IMR-90 (cell line): ENCODE measurements around the gene DBH. TPM values are rescaled to one million over a fixed set of nuclear protein-coding genes. Genes with fewer than 3 reads are reported as not detected.

Experiments used
- ATAC-seq: fragments of 200-7000 bp; cut with Tn5 transposase; 2 replicates; pipeline ENCODE4 v1.9.1; 2020; ENCODE audit warnings: low read depth, mild to moderate bottlenecking, moderate library complexity
- BruUV-seq: library from RNA; stranded (reverse); fragments of 400-500 nt; replicated peaks from 2 replicates; lab custom pipeline; 2021; lab: Mats Ljungman, UMichigan
- CTCF ChIA-PET: fragments of 300-600 bp; formaldehyde crosslinking; extraction: SDS; loops from one replicate; lab custom pipeline; 2021; ENCODE audit warnings: antibody characterized with exemption; lab: Yijun Ruan, JAX
- POLR2A ChIA-PET: fragments of 300-600 bp; sonication (Branson Sonifier 250); formaldehyde crosslinking; loops from one replicate; lab custom pipeline; 2022; ENCODE audit warnings: antibody characterized with exemption; ENCODE audit not compliant: unreplicated experiment; lab: Charles Lee
- DNase-seq: peaks from one replicate; pipeline ENCODE4 v3.0.0; 2013
- H2AFZ ChIP-seq: replicated peaks from 2 replicates; pipeline ENCODE3; 2013; ENCODE audit warnings: low read length, mild to moderate bottlenecking; ENCODE audit not compliant: poor library complexity
- H2AK5ac ChIP-seq: 2 replicates; pipeline ENCODE4 v1.6.1; 2013; ENCODE audit warnings: low read depth, low read length, inconsistent platforms
- H2AK9ac ChIP-seq: replicated peaks from 2 replicates; pipeline ENCODE3; 2013; ENCODE audit warnings: mild to moderate bottlenecking, low read depth, low read length, moderate library complexity; ENCODE audit not compliant: poor library complexity
- H2BK120ac ChIP-seq: 2 replicates; pipeline ENCODE4 v1.6.1; 2013; ENCODE audit warnings: low read depth, low read length, inconsistent platforms
- H2BK15ac ChIP-seq: 3 replicates; pipeline ENCODE4 v1.6.1; 2013; ENCODE audit warnings: low read depth, low read length, inconsistent platforms
- H2BK20ac ChIP-seq: 2 replicates; pipeline ENCODE4 v1.6.1; 2013; ENCODE audit warnings: low read depth, mild to moderate bottlenecking, inconsistent platforms, low read length, moderate library complexity
- H2BK5ac ChIP-seq: 2 replicates; pipeline ENCODE4 v1.6.1; 2013; ENCODE audit warnings: mild to moderate bottlenecking, low read depth, low read length, inconsistent platforms; ENCODE audit not compliant: poor library complexity, severe bottlenecking
- H3K14ac ChIP-seq: replicated peaks from 2 replicates; pipeline ENCODE4 v1.6.1; 2013; ENCODE audit warnings: low read depth, low read length, inconsistent platforms
- H3K18ac ChIP-seq: 2 replicates; pipeline ENCODE4 v1.6.1; 2013; ENCODE audit warnings: low read depth, low read length, control low read depth
- H3K23ac ChIP-seq: 2 replicates; pipeline ENCODE4 v1.6.1; 2013; ENCODE audit warnings: low read depth, low read length, inconsistent platforms
- H3K27ac ChIP-seq: 2 replicates; pipeline ENCODE4 v1.5.1; 2013; ENCODE audit warnings: mild to moderate bottlenecking, control low read depth, low read length; ENCODE audit not compliant: insufficient read depth
- H3K27me3 ChIP-seq: 2 replicates; pipeline ENCODE4 v1.6.1; 2013; ENCODE audit warnings: low read length; ENCODE audit not compliant: control insufficient read depth, insufficient read depth
- H3K36me3 ChIP-seq: 2 replicates; pipeline ENCODE4 v1.6.1; 2013; ENCODE audit warnings: low read length, mixed read lengths; ENCODE audit not compliant: control insufficient read depth, insufficient read depth
- H3K4ac ChIP-seq: 2 replicates; pipeline ENCODE4 v1.6.1; 2013; ENCODE audit warnings: low read depth, low read length, inconsistent platforms
- H3K4me1 ChIP-seq: 2 replicates; pipeline ENCODE4 v1.6.1; 2013; ENCODE audit warnings: low read length, mixed read lengths; ENCODE audit not compliant: control insufficient read depth, insufficient read depth
- H3K4me2 ChIP-seq: 2 replicates; pipeline ENCODE4 v1.6.1; 2013; ENCODE audit warnings: low read depth, mild to moderate bottlenecking, control low read depth, low read length, moderate library complexity
- H3K4me3 ChIP-seq: 2 replicates; pipeline ENCODE4 v1.5.1; 2013; ENCODE audit warnings: low read depth, mild to moderate bottlenecking, control low read depth, low read length, moderate library complexity; ENCODE audit not compliant: insufficient read depth
- H3K56ac ChIP-seq: 2 replicates; pipeline ENCODE4 v1.6.1; 2013; ENCODE audit warnings: low read length, inconsistent platforms; ENCODE audit not compliant: insufficient read depth; ENCODE audit errors: extremely low read depth
- H3K79me1 ChIP-seq, 2 experiments: 2 replicates each; pipeline ENCODE4 v1.6.1; 2013; ENCODE audit warnings: low read length in 2 of 2, inconsistent platforms in 1 of 2, low read depth in 1 of 2
- H3K9ac ChIP-seq: 2 replicates; pipeline ENCODE4 v1.6.1; 2013; ENCODE audit warnings: low read depth, low read length, control low read depth
- H3K9me1 ChIP-seq: 2 replicates; pipeline ENCODE4 v1.6.1; 2013; ENCODE audit warnings: low read length, inconsistent platforms; ENCODE audit not compliant: insufficient read depth
- H3K9me3 ChIP-seq: 2 replicates; pipeline ENCODE4 v1.6.1; 2013; ENCODE audit warnings: low read length; ENCODE audit not compliant: control insufficient read depth, insufficient read depth
- H4K20me1 ChIP-seq: 2 replicates; pipeline ENCODE4 v1.6.1; 2013; ENCODE audit warnings: low read length, inconsistent platforms; ENCODE audit not compliant: insufficient read depth
- H4K5ac ChIP-seq: 2 replicates; pipeline ENCODE4 v1.6.1; 2013; ENCODE audit warnings: mild to moderate bottlenecking, low read depth, low read length, control low read depth
- H4K8ac ChIP-seq, 2 experiments: 2 replicates each; pipeline ENCODE4 v1.6.1; 2013; ENCODE audit warnings: low read depth in 2 of 2, low read length in 2 of 2, control low read depth in 1 of 2, inconsistent platforms in 1 of 2
- H4K91ac ChIP-seq: 2 replicates; pipeline ENCODE4 v1.6.1; 2013; ENCODE audit warnings: low read depth, low read length, inconsistent platforms; ENCODE audit not compliant: insufficient read depth
- BHLHE40 ChIP-seq: fragments of 150-350 bp; IDR thresholded peaks from 2 replicates; pipeline ENCODE4 v1.6.1; 2016; ENCODE audit warnings: mild to moderate bottlenecking, low read depth, low read length
- CEBPB ChIP-seq: IDR thresholded peaks from 2 replicates; pipeline ENCODE4 v1.6.1; 2012; ENCODE audit warnings: low read depth, low read length, improper control_type of control experiment
- CHD1 ChIP-seq: IDR thresholded peaks from 2 replicates; pipeline ENCODE4 v1.6.1; 2012; ENCODE audit warnings: low read depth, low read length, improper control_type of control experiment
- CTCF ChIP-seq: conservative IDR thresholded peaks from 2 replicates; pipeline ENCODE4 v1.5.1; 2012; ENCODE audit warnings: mild to moderate bottlenecking, low read depth, low read length, improper control_type of control experiment
- ELK1 ChIP-seq: fragments of 150-350 bp; IDR thresholded peaks from 2 replicates; pipeline ENCODE4 v1.6.1; 2016; ENCODE audit warnings: low read depth, mild to moderate bottlenecking, low read length, moderate library complexity, borderline replicate concordance
- FOS ChIP-seq: fragments of 150-350 bp; IDR thresholded peaks from 2 replicates; pipeline ENCODE4 v1.6.1; 2016; ENCODE audit warnings: low read depth, low read length
- MAFK ChIP-seq: IDR thresholded peaks from 2 replicates; pipeline ENCODE4 v1.6.1; 2012; ENCODE audit warnings: low read depth, low read length, improper control_type of control experiment
- MAZ ChIP-seq: IDR thresholded peaks from 2 replicates; pipeline ENCODE4 v1.6.1; 2012; ENCODE audit warnings: low read depth, mild to moderate bottlenecking, low read length, improper control_type of control experiment, moderate library complexity, borderline replicate concordance
- MXI1 ChIP-seq: IDR thresholded peaks from 2 replicates; pipeline ENCODE4 v1.6.1; 2012; ENCODE audit warnings: low read depth, mild to moderate bottlenecking, low read length, moderate library complexity, borderline replicate concordance
- NFE2L2 ChIP-seq: fragments of 150-350 bp; IDR thresholded peaks from 2 replicates; pipeline ENCODE4 v1.6.1; 2016; ENCODE audit warnings: low read depth, mild to moderate bottlenecking, low read length
- POLR2A ChIP-seq: IDR thresholded peaks from 2 replicates; pipeline ENCODE4 v1.6.1; 2012; ENCODE audit warnings: mild to moderate bottlenecking, low read depth, low read length
- RAD21 ChIP-seq: IDR thresholded peaks from 2 replicates; pipeline ENCODE4 v1.6.1; 2012; ENCODE audit warnings: low read length, improper control_type of control experiment
- RCOR1 ChIP-seq: IDR thresholded peaks from 2 replicates; pipeline ENCODE4 v1.6.1; 2012; ENCODE audit warnings: mild to moderate bottlenecking, low read length, improper control_type of control experiment; ENCODE audit not compliant: insufficient replicate concordance
- RFX5 ChIP-seq: IDR thresholded peaks from 2 replicates; pipeline ENCODE4 v1.8.0; 2012; ENCODE audit warnings: low read depth, mild to moderate bottlenecking, low read length, moderate library complexity
- SMC3 ChIP-seq: fragments of 150-350 bp; IDR thresholded peaks from 2 replicates; pipeline ENCODE4 v1.6.1; 2016; ENCODE audit warnings: low read depth, mild to moderate bottlenecking, antibody characterized with exemption, low read length, moderate library complexity
- USF2 ChIP-seq: fragments of 150-350 bp; IDR thresholded peaks from 2 replicates; pipeline ENCODE4 v1.6.1; 2017; ENCODE audit warnings: mild to moderate bottlenecking, antibody characterized with exemption, low read length, low read depth
- WGBS, 2 experiments: methylation state at CpG; one replicate each; pipeline versions ENCODE4 v1.1.5 to v1.1.7; 2013; ENCODE audit warnings: missing lambda C conversion rate in 2 of 2; ENCODE audit not compliant: insufficient read length in 1 of 2; ENCODE audit errors: extremely low coverage in 2 of 2; 5-methylcytosine and 5-hydroxymethylcytosine counted together
- dilution Hi-C: fragments of 300-500 bp; cut with HindIII; formaldehyde crosslinking; loops from one replicate; pipeline ENCODE4 v1.14.3; 2018; ENCODE audit warnings: low sequenced_read_pairs; ENCODE audit not compliant: unreplicated experiment
- in situ Hi-C: fragments of 300-500 bp; cut with MboI; formaldehyde crosslinking; loops from 3 replicates; pipeline ENCODE4 v1.14.3; 2019; ENCODE audit warnings: low sequenced_read_pairs, inconsistent platforms, mixed read lengths
- intact Hi-C: fragments of 100-400 bp; cut with micrococcal nuclease; formaldehyde crosslinking; loops from 2 replicates; pipeline ENCODE4 v1.10.0; 2022
- polyA plus RNA-seq, 3 experiments: library from polyadenylated mRNA; depleted of rRNA; stranded (reverse); fragments of >200 nt; gene quantifications; 2 replicates each; pipeline ENCODE4 v1.2.3, GENCODE V29; 2012; ENCODE audit warnings: low replicate concordance in 1 of 3
- total RNA-seq: library from RNA; depleted of rRNA; stranded (reverse); fragments of >200 nt; gene quantifications from 2 replicates; pipeline ENCODE4 v1.2.3, GENCODE V29; 2012

Gene DBH
- total and polyA plus RNA-seq, 2 of the 4 experiments (the other 2 are of a cell fraction), result not detected

- H2BK20ac ChIP-seq, result no peak overlapping the region
- no peak overlapping the region for H2BK120ac ChIP-seq
- dilution Hi-C loops, result no loop called here
- CTCF ChIA-PET, result no interaction called here
- no peaks in the 10 kb centered on the region for H3K79me1 ChIP-seq
- no peak overlapping the region for H3K4ac ChIP-seq
- H3K14ac ChIP-seq, result no peak overlapping the region
- H3K23ac ChIP-seq, result no peak overlapping the region
- H4K5ac ChIP-seq, result no peak overlapping the region
- H2AFZ ChIP-seq, result no peak overlapping the region
- no peak overlapping the region for H4K91ac ChIP-seq
- H3K9me3 ChIP-seq, result no peaks in the 10 kb centered on the region
- H3K56ac ChIP-seq, result no peak overlapping the region
- H2AK9ac ChIP-seq, result no peak overlapping the region
- no TSS peak for BruUV-seq
- in situ Hi-C loops, result no loop called here
- H3K9me1 ChIP-seq, result no peaks in the 10 kb centered on the region
- no peaks in the 10 kb centered on the region for H4K20me1 ChIP-seq
- 100% methylated on average over 2 of the region's 19 CpGs; no CpG with 5 or more reads in 1 of the 2 experiments for WGBS, 2 experiments
- no peak overlapping the region for H2BK5ac ChIP-seq
- no peak overlapping the region for H3K4me3 ChIP-seq
- H3K27ac ChIP-seq, result no peak overlapping the region
- peak; percentile 37; the same call in 1 of the 2 replicates for ATAC-seq
- H3K4me2 ChIP-seq, result no peak overlapping the region
- H2AK5ac ChIP-seq, result no peak overlapping the region
- H3K4me1 ChIP-seq, result no peaks in the 10 kb centered on the region
- intact Hi-C loops, result no loop called here
- DNase-seq, result peak; percentile 43
- H3K18ac ChIP-seq, result no peak overlapping the region
- no peak overlapping the region for H2BK15ac ChIP-seq
- H3K27me3 ChIP-seq, result no peaks in the 10 kb centered on the region
- H3K36me3 ChIP-seq, result no peaks in the 10 kb centered on the region
- no peak for TF ChIP-seq USF2
- TF ChIP-seq CHD1, result no peak
- TF ChIP-seq RCOR1, result no peak
- TF ChIP-seq MAFK, result no peak
- TF ChIP-seq POLR2A, result no peak
- no peak for TF ChIP-seq MXI1
- no peak; the same call in 1 of the 2 replicates for TF ChIP-seq RFX5
- TF ChIP-seq SMC3, result no peak
- no peak for TF ChIP-seq FOS
- TF ChIP-seq RAD21, result no peak
- TF ChIP-seq ELK1, result no peak
- no peak for TF ChIP-seq BHLHE40
- no peak for TF ChIP-seq CEBPB
- TF ChIP-seq NFE2L2, result no peak
- no peak for TF ChIP-seq CTCF
- no peak for TF ChIP-seq MAZ
- H3K9ac ChIP-seq, result no peak overlapping the region
- H4K8ac ChIP-seq, result no peak overlapping the region
- POLR2A ChIA-PET, result no interaction called here
Observed at GRCh38 chr9:133691626-133692363, 55.6 kb downstream of the DBH start.
